OCI-LY3 (cell line): ENCODE results near the gene SLC16A14.

Experiments used
- H2AFZ ChIP-seq: fragments of 200-600, 300-600 bp; shearing (Covaris generic); 2 replicates; pipeline ENCODE4 v1.6.0; 2014; ENCODE audit warnings: antibody characterized with exemption, low read depth, low read length
- H3K27ac ChIP-seq: fragments of 200-600, 300-600 bp; sonication (generic); 2 replicates; pipeline ENCODE4 v1.5.1; 2014; ENCODE audit warnings: mild to moderate bottlenecking, low read length, moderate library complexity, mixed read lengths
- H3K27me3 ChIP-seq: fragments of 200-600, 300-600 bp; sonication (generic); 2 replicates; pipeline ENCODE4 v1.6.1; 2014; ENCODE audit warnings: low read depth, low read length, mixed read lengths
- H3K36me3 ChIP-seq: fragments of 200-600, 300-600 bp; sonication (generic); replicated peaks from 2 replicates; pipeline ENCODE3; 2014; ENCODE audit warnings: low read depth, low read length, mixed read lengths
- H3K4me1 ChIP-seq: fragments of 300-600, 200-600 bp; sonication (generic); 2 replicates; pipeline ENCODE4 v1.6.1; 2014; ENCODE audit warnings: low read length, mixed read lengths
- H3K4me2 ChIP-seq: fragments of 200-600, 300-600 bp; sonication (generic); 2 replicates; pipeline ENCODE4 v1.6.1; 2014; ENCODE audit warnings: low read length, mixed read lengths
- H3K4me3 ChIP-seq: fragments of 300-600, 200-600 bp; sonication (generic); 2 replicates; pipeline ENCODE4 v1.5.1; 2014; ENCODE audit warnings: antibody characterized with exemption, mild to moderate bottlenecking, low read length, moderate library complexity
- H3K79me2 ChIP-seq: fragments of 300-600, 200-600 bp; shearing (Covaris generic); 2 replicates; pipeline ENCODE4 v1.6.1; 2014; ENCODE audit warnings: mild to moderate bottlenecking, low read length, mixed read lengths
- H3K9ac ChIP-seq: fragments of 300-600, 200-600 bp; shearing (Covaris generic); 2 replicates; pipeline ENCODE4 v1.6.0; 2014; ENCODE audit warnings: mild to moderate bottlenecking, low read length, moderate library complexity
- H3K9me3 ChIP-seq: fragments of 200-600, 300-600 bp; shearing (Covaris generic); 2 replicates; pipeline ENCODE4 v1.6.1; 2014; ENCODE audit warnings: low read length, mixed read lengths; ENCODE audit not compliant: insufficient read depth
- H4K20me1 ChIP-seq: fragments of 200-600, 300-600 bp; sonication (generic); 2 replicates; pipeline ENCODE4 v1.6.1; 2016; ENCODE audit warnings: low read length, mixed read lengths; ENCODE audit not compliant: insufficient read depth
- EZH2phosphoT487 ChIP-seq: fragments of 200-600 bp; shearing (Covaris generic); IDR thresholded peaks from 2 replicates; pipeline ENCODE4 v1.6.1; 2018; ENCODE audit warnings: antibody characterized with exemption, mixed run types, low read depth
- TF ChIP-seq, protein P1 (sequence below): fragments of 200-600, 300-600 bp; sonication (generic); IDR thresholded peaks from 2 replicates; pipeline ENCODE4 v1.5.1; 2014; ENCODE audit warnings: antibody characterized with exemption, low read length, low read depth

SLC16A14 gene

DNA sequence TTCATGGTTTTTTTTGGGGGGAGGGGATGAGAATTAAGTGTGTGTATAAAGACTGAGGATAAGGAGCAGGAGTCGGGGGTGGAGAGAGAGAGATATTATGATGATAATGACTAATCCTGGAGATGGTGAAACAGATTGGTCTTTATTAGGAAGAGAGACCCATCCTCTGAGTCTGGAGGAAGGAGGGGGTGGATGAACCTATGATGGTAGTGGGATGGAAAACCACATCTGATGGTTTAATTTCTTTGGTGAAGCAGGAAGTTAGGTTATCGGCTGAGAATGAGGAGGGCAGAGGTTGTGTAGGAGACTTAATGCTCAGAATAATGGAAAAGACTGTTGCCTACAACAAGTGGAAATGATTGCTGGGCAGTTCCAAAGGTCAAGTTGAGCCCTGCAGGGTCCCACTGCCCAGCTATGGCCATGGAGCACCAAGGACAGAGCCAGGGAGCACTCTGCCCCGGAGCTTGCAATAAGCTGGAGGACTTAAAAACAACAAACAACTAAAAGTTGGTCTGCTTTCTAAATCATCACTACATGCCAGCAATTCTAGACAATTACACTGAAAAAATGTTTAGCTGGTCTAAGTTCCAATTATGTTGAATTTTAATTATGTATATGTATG lies 7.9 kb downstream of the SLC16A14 start:
- no peaks in the 10 kb centered on the region for H4K20me1 ChIP-seq
- no peak for TF ChIP-seq EZH2phosphoT487
- TF ChIP-seq, protein P1, sequence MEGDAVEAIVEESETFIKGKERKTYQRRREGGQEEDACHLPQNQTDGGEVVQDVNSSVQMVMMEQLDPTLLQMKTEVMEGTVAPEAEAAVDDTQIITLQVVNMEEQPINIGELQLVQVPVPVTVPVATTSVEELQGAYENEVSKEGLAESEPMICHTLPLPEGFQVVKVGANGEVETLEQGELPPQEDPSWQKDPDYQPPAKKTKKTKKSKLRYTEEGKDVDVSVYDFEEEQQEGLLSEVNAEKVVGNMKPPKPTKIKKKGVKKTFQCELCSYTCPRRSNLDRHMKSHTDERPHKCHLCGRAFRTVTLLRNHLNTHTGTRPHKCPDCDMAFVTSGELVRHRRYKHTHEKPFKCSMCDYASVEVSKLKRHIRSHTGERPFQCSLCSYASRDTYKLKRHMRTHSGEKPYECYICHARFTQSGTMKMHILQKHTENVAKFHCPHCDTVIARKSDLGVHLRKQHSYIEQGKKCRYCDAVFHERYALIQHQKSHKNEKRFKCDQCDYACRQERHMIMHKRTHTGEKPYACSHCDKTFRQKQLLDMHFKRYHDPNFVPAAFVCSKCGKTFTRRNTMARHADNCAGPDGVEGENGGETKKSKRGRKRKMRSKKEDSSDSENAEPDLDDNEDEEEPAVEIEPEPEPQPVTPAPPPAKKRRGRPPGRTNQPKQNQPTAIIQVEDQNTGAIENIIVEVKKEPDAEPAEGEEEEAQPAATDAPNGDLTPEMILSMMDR, result no peak
- no peaks in the 10 kb centered on the region for H3K9me3 ChIP-seq
- no peak overlapping the region for H3K4me3 ChIP-seq
- no peak overlapping the region for H3K9ac ChIP-seq
- H2AFZ ChIP-seq, result no peak overlapping the region
- no peaks in the 10 kb centered on the region for H3K79me2 ChIP-seq
- H3K4me1 ChIP-seq, result no peaks in the 10 kb centered on the region
- no peaks in the 10 kb centered on the region for H3K27me3 ChIP-seq
- no peak overlapping the region for H3K27ac ChIP-seq
- H3K36me3 ChIP-seq, result no peaks in the 10 kb centered on the region
- no peak overlapping the region for H3K4me2 ChIP-seq

DNA sequence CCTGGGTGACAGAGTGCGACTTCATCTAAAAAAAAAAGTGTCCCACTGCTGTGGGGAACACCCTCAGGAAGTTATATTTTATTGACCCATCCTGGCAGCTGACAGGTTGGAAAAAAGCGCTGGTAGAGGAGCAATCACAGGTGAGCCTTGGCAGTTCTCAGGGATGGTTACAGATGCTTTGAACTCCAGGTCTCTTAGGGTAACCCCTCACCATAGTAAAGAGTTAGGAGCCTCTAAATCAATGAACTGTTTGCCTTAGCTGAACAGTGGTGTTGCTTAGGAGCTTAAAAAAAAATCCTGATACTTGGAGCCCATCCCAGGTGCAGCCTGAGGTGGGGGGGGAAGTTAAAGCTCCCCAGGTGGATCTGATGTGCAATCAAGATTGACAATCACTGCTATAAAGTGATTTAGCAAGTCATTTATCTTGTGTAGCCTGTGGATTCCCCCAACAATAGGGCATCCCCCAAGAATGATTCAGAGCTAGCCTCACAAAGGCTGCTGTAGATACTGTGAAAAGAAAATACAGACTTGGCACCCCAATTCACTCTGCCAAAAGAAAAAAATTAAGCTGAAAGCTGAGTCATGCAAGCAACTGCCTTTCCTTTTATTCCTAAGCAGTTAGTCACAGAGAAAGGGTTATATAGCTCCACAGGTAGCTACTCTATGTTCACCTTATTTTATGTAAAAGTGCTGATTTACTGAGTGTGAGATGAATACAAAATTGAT lies 14.8 kb downstream of the SLC16A14 start:
- TF ChIP-seq, protein P1, result no peak
- TF ChIP-seq EZH2phosphoT487, result no peak
- Histone ChIP-seq H3K27me3 (no peaks in the 10 kb centered on the region), H4K20me1 (no peaks in the 10 kb centered on the region), H3K9ac (no peak overlapping the region), H3K27ac (no peak overlapping the region), H3K79me2 (no peaks in the 10 kb centered on the region), H2AFZ (no peak overlapping the region), H3K4me1 (no peaks in the 10 kb centered on the region), H3K9me3 (no peaks in the 10 kb centered on the region), H3K36me3 (no peaks in the 10 kb centered on the region), H3K4me2 (no peak overlapping the region), H3K4me3 (no peak overlapping the region)

GRCh38 chr2:230052299-230052698 lies 16.4 kb downstream of the SLC16A14 start:
- H3K36me3 ChIP-seq, result no peaks in the 10 kb centered on the region

GRCh38 chr2:230050136-230050535 lies 18.6 kb downstream of the SLC16A14 start:
- H3K9me3 ChIP-seq, result no peaks in the 10 kb centered on the region
- H3K9ac ChIP-seq, result no peak overlapping the region
- no peaks in the 10 kb centered on the region for H4K20me1 ChIP-seq
- H3K4me2 ChIP-seq, result no peak overlapping the region
- no peaks in the 10 kb centered on the region for H3K79me2 ChIP-seq
- no peak overlapping the region for H3K27ac ChIP-seq
- no peak overlapping the region for H3K4me3 ChIP-seq
- H3K27me3 ChIP-seq, result no peaks in the 10 kb centered on the region
- H2AFZ ChIP-seq, result no peak overlapping the region
- no peaks in the 10 kb centered on the region for H3K36me3 ChIP-seq
- TF ChIP-seq, protein P1, result no peak
- no peak for TF ChIP-seq EZH2phosphoT487
- H3K4me1 ChIP-seq, result no peaks in the 10 kb centered on the region

More at GRCh38 chr2:230052299-230052698, 16.4 kb downstream of the SLC16A14 start:
- no peaks in the 10 kb centered on the region for H3K79me2 ChIP-seq
- no peak overlapping the region for H2AFZ ChIP-seq
- H3K9me3 ChIP-seq, result no peaks in the 10 kb centered on the region
- H4K20me1 ChIP-seq, result no peaks in the 10 kb centered on the region
- no peak overlapping the region for H3K27ac ChIP-seq
- H3K27me3 ChIP-seq, result no peaks in the 10 kb centered on the region
- no peaks in the 10 kb centered on the region for H3K4me1 ChIP-seq
- H3K9ac ChIP-seq, result no peak overlapping the region
- TF ChIP-seq, protein P1, result no peak
- no peak overlapping the region for H3K4me2 ChIP-seq
- no peak overlapping the region for H3K4me3 ChIP-seq
